PC-3 (cell line): ENCODE data around the gene C22orf39. TPM values are rescaled to one million over a fixed set of nuclear protein-coding genes. Genes with fewer than 3 reads are reported as not detected.

Experiments
- ATAC-seq: fragments of 200-7000 bp; cut with Tn5 transposase; 2 replicates; pipeline ENCODE4 v1.9.1; 2020; ENCODE audit warnings: mild to moderate bottlenecking, moderate library complexity
- BruUV-seq: library from RNA; stranded (reverse); fragments of 400-500 nt; replicated peaks from 2 replicates; lab custom pipeline; 2021; lab: Mats Ljungman, UMichigan
- CTCF ChIA-PET: fragments of 300-600 bp; sonication (Branson Sonifier 250); formaldehyde crosslinking; loops from one replicate; lab custom pipeline; 2022; ENCODE audit warnings: antibody characterized with exemption; lab: Charles Lee
- POLR2A ChIA-PET: fragments of 300-600 bp; sonication (Branson Sonifier 250); formaldehyde crosslinking; loops from one replicate; lab custom pipeline; 2022; ENCODE audit warnings: antibody characterized with exemption; ENCODE audit not compliant: unreplicated experiment; lab: Charles Lee
- DNase-seq: peaks from one replicate; pipeline ENCODE4 v3.0.0-alpha.2; 2015
- H2AFZ ChIP-seq: fragments of 300-600 bp; sonication (generic); 2 replicates; pipeline ENCODE4 v1.6.0; 2016; ENCODE audit warnings: antibody characterized with exemption, low read length
- H3F3A ChIP-seq: fragments of 300-600 bp; sonication (generic); one replicate; pipeline ENCODE4 v1.6.0; 2017; ENCODE audit warnings: antibody characterized with exemption, low read length, control low read depth, mild to moderate bottlenecking; ENCODE audit not compliant: unreplicated experiment
- H3K27ac ChIP-seq: fragments of 300-600 bp; sonication (generic); 2 replicates; pipeline ENCODE4 v1.5.1; 2016; ENCODE audit warnings: mild to moderate bottlenecking, low read length
- H3K27me3 ChIP-seq: fragments of 300-600 bp; sonication (generic); 2 replicates; pipeline ENCODE4 v1.6.1; 2016; ENCODE audit warnings: low read length, mixed read lengths
- H3K36me3 ChIP-seq: fragments of 300-600 bp; sonication (generic); 2 replicates; pipeline ENCODE4 v1.6.1; 2016; ENCODE audit warnings: low read depth, mixed run types, low read length, mixed read lengths
- H3K4me1 ChIP-seq: fragments of 300-600 bp; sonication (generic); 2 replicates; pipeline ENCODE4 v1.5.1; 2016; ENCODE audit warnings: low read length; ENCODE audit not compliant: insufficient read depth
- H3K4me2 ChIP-seq: fragments of 300-600 bp; sonication (generic); 2 replicates; pipeline ENCODE4 v1.6.0; 2016; ENCODE audit warnings: low read length
- H3K4me3 ChIP-seq: fragments of 300-600 bp; sonication (generic); 2 replicates; pipeline ENCODE4 v1.5.1; 2016; ENCODE audit warnings: mild to moderate bottlenecking, low read length, mixed read lengths
- H3K79me2 ChIP-seq: fragments of 300-600 bp; sonication (generic); 2 replicates; pipeline ENCODE4 v1.6.1; 2017; ENCODE audit warnings: low read length, mixed read lengths
- H3K9ac ChIP-seq: fragments of 300-600 bp; sonication (generic); 2 replicates; pipeline ENCODE4 v1.6.0; 2016; ENCODE audit warnings: mild to moderate bottlenecking, low read length
- H3K9me2 ChIP-seq: fragments of 300-600 bp; sonication (generic); replicated peaks from 2 replicates; pipeline ENCODE4 v1.6.1; 2016; ENCODE audit warnings: mixed run types, low read length, mixed read lengths
- H3K9me3 ChIP-seq: fragments of 300-600 bp; sonication (generic); 2 replicates; pipeline ENCODE4 v1.6.1; 2016; ENCODE audit warnings: low read length, mixed read lengths
- H4K20me1 ChIP-seq: fragments of 300-600 bp; sonication (generic); 2 replicates; pipeline ENCODE4 v1.6.1; 2016; ENCODE audit warnings: low read length, mixed read lengths
- EZH2 ChIP-seq: fragments of 300-600 bp; sonication (generic); IDR thresholded peaks from one replicate; pipeline ENCODE4 v1.6.1; 2017; ENCODE audit warnings: antibody characterized with exemption, mild to moderate bottlenecking, low read length; ENCODE audit not compliant: unreplicated experiment
- EZH2phosphoT487 ChIP-seq: fragments of 300-600 bp; sonication (generic); IDR thresholded peaks from 2 replicates; pipeline ENCODE4 v1.6.1; 2018; ENCODE audit warnings: mild to moderate bottlenecking, antibody characterized with exemption, low read length, borderline replicate concordance
- intact Hi-C: fragments of 100-400 bp; cut with micrococcal nuclease; formaldehyde crosslinking; loops from 2 replicates; pipeline ENCODE4 v1.9.0; 2023
- total RNA-seq: library from RNA; depleted of rRNA; stranded (reverse); fragments of >200 nt; gene quantifications from 2 replicates; pipeline ENCODE4 v1.2.3, GENCODE V29; 2014
- TF ChIP-seq, protein P1 (sequence below): fragments of 300-600 bp; sonication (generic); conservative IDR thresholded peaks from 2 replicates; pipeline ENCODE4 v1.5.1; 2017; ENCODE audit warnings: antibody characterized with exemption, low read depth, mild to moderate bottlenecking, low read length

The C22orf39 gene
- total RNA-seq, 1 experiment from 2014 or later, result 25.0 TPM

GRCh38 chr22:19400881-19401280 is 46.6 kb downstream of the C22orf39 start:
- no peaks in the 10 kb centered on the region for H3K79me2 ChIP-seq
- ChIA-PET POLR2A (no interaction called here), CTCF (no interaction called here)
- H2AFZ ChIP-seq, result no peak overlapping the region
- H3K4me1 ChIP-seq, result no peaks in the 10 kb centered on the region
- no peak for TF ChIP-seq EZH2
- TF ChIP-seq, protein P1, sequence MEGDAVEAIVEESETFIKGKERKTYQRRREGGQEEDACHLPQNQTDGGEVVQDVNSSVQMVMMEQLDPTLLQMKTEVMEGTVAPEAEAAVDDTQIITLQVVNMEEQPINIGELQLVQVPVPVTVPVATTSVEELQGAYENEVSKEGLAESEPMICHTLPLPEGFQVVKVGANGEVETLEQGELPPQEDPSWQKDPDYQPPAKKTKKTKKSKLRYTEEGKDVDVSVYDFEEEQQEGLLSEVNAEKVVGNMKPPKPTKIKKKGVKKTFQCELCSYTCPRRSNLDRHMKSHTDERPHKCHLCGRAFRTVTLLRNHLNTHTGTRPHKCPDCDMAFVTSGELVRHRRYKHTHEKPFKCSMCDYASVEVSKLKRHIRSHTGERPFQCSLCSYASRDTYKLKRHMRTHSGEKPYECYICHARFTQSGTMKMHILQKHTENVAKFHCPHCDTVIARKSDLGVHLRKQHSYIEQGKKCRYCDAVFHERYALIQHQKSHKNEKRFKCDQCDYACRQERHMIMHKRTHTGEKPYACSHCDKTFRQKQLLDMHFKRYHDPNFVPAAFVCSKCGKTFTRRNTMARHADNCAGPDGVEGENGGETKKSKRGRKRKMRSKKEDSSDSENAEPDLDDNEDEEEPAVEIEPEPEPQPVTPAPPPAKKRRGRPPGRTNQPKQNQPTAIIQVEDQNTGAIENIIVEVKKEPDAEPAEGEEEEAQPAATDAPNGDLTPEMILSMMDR, result no peak
- TF ChIP-seq EZH2phosphoT487, result no peak
- H3K4me2 ChIP-seq, result no peak overlapping the region
- no peak overlapping the region for H3K27ac ChIP-seq
- no peaks in the 10 kb centered on the region for H3F3A ChIP-seq
- no peaks in the 10 kb centered on the region for H3K9me2 ChIP-seq
- no peak overlapping the region for H3K4me3 ChIP-seq
- intact Hi-C loops, result no loop called here
- no peaks in the 10 kb centered on the region for H4K20me1 ChIP-seq
- peaks cover 12% of the 10 kb centered on the region; the same call in 1 of the 2 replicates for H3K36me3 ChIP-seq
- H3K27me3 ChIP-seq, result no peaks in the 10 kb centered on the region
- H3K9ac ChIP-seq, result no peak overlapping the region
- DNase-seq (no peak), ATAC-seq (no peak)
- no TSS peak for BruUV-seq
- no peaks in the 10 kb centered on the region for H3K9me3 ChIP-seq

DNA sequence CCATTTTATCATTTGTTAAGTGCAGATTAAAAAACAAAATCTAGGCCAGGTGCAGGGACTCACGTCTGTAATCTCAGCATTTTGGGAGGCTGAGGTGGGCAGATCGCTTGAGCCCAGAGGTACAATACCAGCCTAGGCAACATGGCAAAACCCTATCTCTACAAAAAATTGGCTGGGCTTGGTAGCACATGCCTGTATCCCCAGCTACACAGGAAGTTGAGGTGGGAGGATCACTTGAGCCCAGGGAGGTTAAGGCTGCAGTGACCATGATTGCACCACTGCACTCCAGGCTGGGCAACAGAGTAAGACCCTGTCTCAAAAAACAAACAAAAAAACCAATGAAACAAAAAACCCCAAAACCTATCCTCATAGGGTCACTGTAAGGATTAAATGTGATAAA is 48.9 kb downstream of the C22orf39 start:
- Histone ChIP-seq H3K36me3 (peaks cover 8% of the 10 kb centered on the region; the same call in 1 of the 2 replicates), H3K4me2 (no peak overlapping the region), H3K79me2 (no peaks in the 10 kb centered on the region), H3F3A (no peaks in the 10 kb centered on the region), H3K27ac (no peak overlapping the region), H3K9me3 (no peaks in the 10 kb centered on the region), H3K9ac (no peak overlapping the region), H3K4me1 (no peaks in the 10 kb centered on the region), H4K20me1 (no peaks in the 10 kb centered on the region), H2AFZ (no peak overlapping the region), H3K27me3 (no peaks in the 10 kb centered on the region), H3K4me3 (no peak overlapping the region), H3K9me2 (no peaks in the 10 kb centered on the region)
- ATAC-seq, result no peak
- ChIA-PET CTCF (no interaction called here), POLR2A (no interaction called here)
- TF ChIP-seq EZH2 (no peak), EZH2phosphoT487 (no peak)
- TF ChIP-seq, protein P1, result no peak
- BruUV-seq, result no TSS peak
- intact Hi-C loops, result no loop called here
- no peak for DNase-seq

DNA sequence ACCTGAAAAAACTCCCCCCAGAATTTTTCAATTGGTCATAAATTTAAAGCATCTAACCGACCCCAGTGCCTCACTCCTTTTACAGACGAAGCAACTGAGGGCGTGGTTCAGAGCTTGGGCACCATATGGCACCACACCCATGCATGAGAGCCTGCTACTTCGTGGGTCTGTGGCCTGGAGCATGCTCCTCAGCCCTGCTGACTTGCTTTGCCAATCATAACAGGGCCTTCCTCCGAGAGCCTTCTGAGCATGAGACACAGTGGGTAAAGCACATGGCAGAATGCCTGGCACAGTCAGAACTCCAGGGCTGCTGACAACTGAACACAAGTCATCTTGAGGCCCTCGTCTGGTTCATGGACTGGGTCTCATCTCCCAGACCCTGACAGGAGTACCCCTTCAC is 49.3 kb downstream of the C22orf39 start:
- peaks cover 10% of the 10 kb centered on the region; the same call in 1 of the 2 replicates for H3K36me3 ChIP-seq
- TF ChIP-seq EZH2 (no peak), EZH2phosphoT487 (no peak)
- TF ChIP-seq, protein P1, result no peak
- no peak for ATAC-seq

More for the DNA sequence above, 49.3 kb downstream of the C22orf39 start:
- no peaks in the 10 kb centered on the region for H3K79me2 ChIP-seq
- H3K4me2 ChIP-seq, result no peak overlapping the region
- no peak for DNase-seq
- no peaks in the 10 kb centered on the region for H3K9me2 ChIP-seq
- H3K4me1 ChIP-seq, result no peaks in the 10 kb centered on the region
- BruUV-seq, result no TSS peak
- no peak overlapping the region for H3K27ac ChIP-seq
- no peak overlapping the region for H3K4me3 ChIP-seq
- CTCF ChIA-PET, result no interaction called here
- no peaks in the 10 kb centered on the region for H3F3A ChIP-seq
- no peaks in the 10 kb centered on the region for H3K9me3 ChIP-seq
- intact Hi-C loops, result no loop called here
- H2AFZ ChIP-seq, result no peak overlapping the region
- no peaks in the 10 kb centered on the region for H3K27me3 ChIP-seq
- no peaks in the 10 kb centered on the region for H4K20me1 ChIP-seq
- POLR2A ChIA-PET, result no interaction called here
- H3K9ac ChIP-seq, result no peak overlapping the region
